Mesenchymal stem cell (in vitro differentiated cells and primary cell): ENCODE results near the gene PPP1R12C.
A peak's percentile ranks its signal among the peaks of the same experiment; 100 is the strongest.

ENCODE experiments used
- DNase-seq: peaks from one replicate; pipeline ENCODE4 v3.0.0-alpha.2; 2013
- H2AFZ ChIP-seq: one replicate; pipeline ENCODE4 v1.6.1; 2013; ENCODE audit warnings: low read depth, mild to moderate bottlenecking, control low read depth, inconsistent platforms, low read length, moderate library complexity
- H2AK5ac ChIP-seq: 2 replicates; pipeline ENCODE4 v1.6.1; 2013; ENCODE audit warnings: low read length, moderate library complexity, mild to moderate bottlenecking, inconsistent platforms; ENCODE audit not compliant: severe bottlenecking
- H2BK120ac ChIP-seq: one replicate; pipeline ENCODE4 v1.6.1; 2013; ENCODE audit warnings: low read depth, mild to moderate bottlenecking, inconsistent platforms, low read length, moderate library complexity
- H2BK12ac ChIP-seq, 2 experiments: one replicate each; pipeline ENCODE4 v1.6.1; 2013; ENCODE audit warnings: inconsistent platforms in 2 of 2, low read length in 2 of 2, mild to moderate bottlenecking in 2 of 2, moderate library complexity in 2 of 2, control low read depth in 1 of 2
- H2BK15ac ChIP-seq: one replicate; pipeline ENCODE4 v1.6.1; 2013; ENCODE audit warnings: mild to moderate bottlenecking, low read depth, inconsistent platforms; ENCODE audit not compliant: poor library complexity, severe bottlenecking
- H2BK5ac ChIP-seq: 2 replicates; pipeline ENCODE4 v1.6.1; 2013; ENCODE audit warnings: low read depth, mild to moderate bottlenecking, low read length, control low read depth, inconsistent platforms; ENCODE audit not compliant: poor library complexity, severe bottlenecking
- H3K14ac ChIP-seq, 2 experiments: one replicate each; pipeline ENCODE4 v1.6.1; 2013; ENCODE audit warnings: inconsistent platforms in 2 of 2, low read length in 2 of 2, control low read depth in 1 of 2, mild to moderate bottlenecking in 1 of 2, moderate library complexity in 1 of 2
- H3K18ac ChIP-seq, 2 experiments: one replicate each; pipeline ENCODE4 v1.6.1; 2013; ENCODE audit warnings: inconsistent platforms in 2 of 2, low read length in 2 of 2, control low read depth in 1 of 2, low read depth in 1 of 2, mild to moderate bottlenecking in 1 of 2
- H3K23ac ChIP-seq, 2 experiments: one replicate each; pipeline ENCODE4 v1.6.1; 2013; ENCODE audit warnings: inconsistent platforms in 2 of 2, low read length in 2 of 2, mild to moderate bottlenecking in 2 of 2, moderate library complexity in 2 of 2, control low read depth in 1 of 2
- H3K27ac ChIP-seq: 2 replicates; pipeline ENCODE4 v1.5.1; 2013; ENCODE audit warnings: mild to moderate bottlenecking, moderate library complexity, low read length, control low read depth, inconsistent platforms; ENCODE audit not compliant: poor library complexity, severe bottlenecking
- H3K27me3 ChIP-seq, 2 experiments: 2 replicates each; pipeline versions ENCODE4 v1.6.1 to v1.7.0; 2013; ENCODE audit warnings: low read length in 2 of 2, mild to moderate bottlenecking in 2 of 2, moderate library complexity in 2 of 2, control low read depth in 1 of 2, inconsistent platforms in 1 of 2; ENCODE audit not compliant: control insufficient read depth in 1 of 2, insufficient read depth in 1 of 2
- H3K36me3 ChIP-seq, 2 experiments: 2 replicates each; pipeline versions ENCODE4 v1.6.1 to v1.7.0; 2013; ENCODE audit warnings: low read length in 2 of 2, control low read depth in 1 of 2, inconsistent platforms in 1 of 2, low read depth in 1 of 2, mild to moderate bottlenecking in 1 of 2; ENCODE audit not compliant: insufficient read depth in 2 of 2, control insufficient read depth in 1 of 2
- H3K4ac ChIP-seq, 2 experiments: one replicate each; pipeline ENCODE4 v1.6.1; 2013; ENCODE audit warnings: inconsistent platforms in 2 of 2, low read length in 2 of 2, mild to moderate bottlenecking in 2 of 2, moderate library complexity in 2 of 2, control low read depth in 1 of 2, low read depth in 1 of 2
- H3K4me1 ChIP-seq: 2 replicates; pipeline ENCODE4 v1.6.1; 2013; ENCODE audit warnings: low read depth, low read length, control low read depth; ENCODE audit not compliant: control insufficient read depth, insufficient read depth
- H3K4me2 ChIP-seq: 2 replicates; pipeline ENCODE4 v1.6.1; 2013; ENCODE audit warnings: low read length, mild to moderate bottlenecking, inconsistent platforms; ENCODE audit not compliant: poor library complexity, severe bottlenecking
- H3K4me3 ChIP-seq, 2 experiments: 2 replicates each; pipeline versions ENCODE4 v1.5.1 to v1.7.0; 2013; ENCODE audit warnings: low read length in 2 of 2, mild to moderate bottlenecking in 2 of 2, control low read depth in 1 of 2, low read depth in 1 of 2; ENCODE audit not compliant: insufficient read depth in 1 of 2
- H3K79me1 ChIP-seq: replicated peaks from 2 replicates; pipeline ENCODE4 v1.6.1; 2013; ENCODE audit warnings: mild to moderate bottlenecking, control low read depth, low read length, inconsistent platforms; ENCODE audit not compliant: poor library complexity, severe bottlenecking
- H3K9ac ChIP-seq: 2 replicates; pipeline ENCODE4 v1.7.0; 2013; ENCODE audit warnings: mild to moderate bottlenecking, low read length, moderate library complexity
- H3K9me3 ChIP-seq: 2 replicates; pipeline ENCODE4 v1.7.0; 2013; ENCODE audit warnings: mild to moderate bottlenecking, low read length; ENCODE audit not compliant: control insufficient read depth
- H4K8ac ChIP-seq: one replicate; pipeline ENCODE4 v1.6.1; 2013; ENCODE audit warnings: inconsistent platforms, mild to moderate bottlenecking, low read length, moderate library complexity
- H4K91ac ChIP-seq: one replicate; pipeline ENCODE4 v1.6.1; 2013; ENCODE audit warnings: mild to moderate bottlenecking, low read length, inconsistent platforms
- WGBS: methylation state at CpG from one replicate; pipeline ENCODE4 v1.1.7; 2013; ENCODE audit warnings: mixed read lengths; 5-methylcytosine and 5-hydroxymethylcytosine counted together

The PPP1R12C gene

GRCh38 chr19:55085923-55086715 is 31.3 kb downstream of the PPP1R12C start:
- Histone ChIP-seq H2BK15ac (peak overlapping the region; percentile 54), H3K27ac (no peak overlapping the region), H3K23ac (peak overlapping the region in 1 of 2 experiments; percentile 77), H3K9me3 (no peaks in the 10 kb centered on the region), H3K9ac (no peak overlapping the region), H3K14ac (no peak overlapping the region), H4K8ac (no peak overlapping the region), H3K4ac (no peak overlapping the region), H3K18ac (no peak overlapping the region), H2AK5ac (no peak overlapping the region), H3K4me2 (peak overlapping the region; percentile 99), H3K36me3 (peaks cover 13 to 21% of the 10 kb centered on the region in 2 experiments), H3K27me3 (peaks cover 52 to 57% of the 10 kb centered on the region in 2 experiments), H4K91ac (no peak overlapping the region), H2BK5ac (no peak overlapping the region), H3K4me3 (peak overlapping the region; percentile 61 to 77), H2BK120ac (no peak overlapping the region), H3K4me1 (peaks cover 36% of the 10 kb centered on the region), H2AFZ (no peak overlapping the region), H2BK12ac (no peak overlapping the region), H3K79me1 (peaks cover 2% of the 10 kb centered on the region)
- WGBS: 32% methylated on average over 33 of the region's 35 CpGs
- no peak for DNase-seq

GRCh38 chr19:55084416-55084815 is 33.0 kb downstream of the PPP1R12C start:
- no peak overlapping the region for H3K4me3 ChIP-seq
- no peak overlapping the region for H3K27ac ChIP-seq
- no peak overlapping the region for H2AFZ ChIP-seq
- H3K4me2 ChIP-seq: no peak overlapping the region
- no peaks in the 10 kb centered on the region for H3K79me1 ChIP-seq
- no peak overlapping the region for H2BK15ac ChIP-seq
- H2BK120ac ChIP-seq: no peak overlapping the region
- H3K27me3 ChIP-seq: peaks cover 68 to 74% of the 10 kb centered on the region in 2 experiments
- H3K4ac ChIP-seq: no peak overlapping the region
- no peak overlapping the region for H3K18ac ChIP-seq
- no peak overlapping the region for H3K14ac ChIP-seq
- peaks cover 0 to 10% of the 10 kb centered on the region in 2 experiments for H3K36me3 ChIP-seq
- H3K4me1 ChIP-seq: peaks cover 46% of the 10 kb centered on the region
- WGBS: 77% methylated on average over 8 of the region's 10 CpGs
- H4K91ac ChIP-seq: no peak overlapping the region
- H2BK12ac ChIP-seq: no peak overlapping the region
- no peak overlapping the region for H2AK5ac ChIP-seq
- no peak overlapping the region for H3K9ac ChIP-seq
- H2BK5ac ChIP-seq: no peak overlapping the region
- no peak for DNase-seq
- no peak overlapping the region for H3K23ac ChIP-seq
- no peak overlapping the region for H4K8ac ChIP-seq
- no peaks in the 10 kb centered on the region for H3K9me3 ChIP-seq

GRCh38 chr19:55083004-55083850 is 34.2 kb downstream of the PPP1R12C start:
- H3K27me3 ChIP-seq: peaks cover 68 to 80% of the 10 kb centered on the region in 2 experiments
- no peaks in the 10 kb centered on the region for H3K9me3 ChIP-seq
- no peak overlapping the region for H2AK5ac ChIP-seq
- H3K4me2 ChIP-seq: no peak overlapping the region
- H3K18ac ChIP-seq: no peak overlapping the region
- H4K8ac ChIP-seq: no peak overlapping the region
- no peak overlapping the region for H3K4ac ChIP-seq
- H3K23ac ChIP-seq: no peak overlapping the region
- H4K91ac ChIP-seq: no peak overlapping the region
- no peak overlapping the region for H2BK5ac ChIP-seq
- peaks cover 45% of the 10 kb centered on the region for H3K4me1 ChIP-seq
- no peak overlapping the region for H3K4me3 ChIP-seq
- no peaks in the 10 kb centered on the region for H3K79me1 ChIP-seq
- WGBS: 29% methylated on average over 40 of the region's 42 CpGs
- no peak overlapping the region for H3K9ac ChIP-seq
- H3K36me3 ChIP-seq: peaks cover 0 to 6% of the 10 kb centered on the region in 2 experiments
- H2BK12ac ChIP-seq: no peak overlapping the region
- H2BK15ac ChIP-seq: no peak overlapping the region
- no peak for DNase-seq
- no peak overlapping the region for H2AFZ ChIP-seq
- no peak overlapping the region for H3K14ac ChIP-seq
- H2BK120ac ChIP-seq: no peak overlapping the region
- H3K27ac ChIP-seq: no peak overlapping the region
